Small intestine (tissue), 7 donors: ENCODE measurements around the gene BEST1. TPM values are rescaled to one million over a fixed set of nuclear protein-coding genes. Genes with fewer than 3 reads are reported as not detected.
A peak's percentile ranks its signal among the peaks of the same experiment; 100 is the strongest.

Source experiments
- DNase-seq, 2 donors: peaks; one replicate each; pipeline versions ENCODE4 v3.0.0 to v3.0.0-alpha.2; 2013
- FAIRE-seq: peaks from 2 replicates; lab custom pipeline; 2012; peaks lifted over from hg19 to GRCh38; lab: Jason Lieb, UNC
- H3K27ac ChIP-seq, 3 donors: one replicate each; pipeline ENCODE4 v1.5.1; 2013; ENCODE audit warnings: low read length in 2 of 3, mild to moderate bottlenecking in 2 of 3, control low read depth in 1 of 3, inconsistent platforms in 1 of 3, low read depth in 1 of 3, moderate library complexity in 1 of 3
- H3K27me3 ChIP-seq, 3 donors: one replicate each; pipeline ENCODE4 v1.6.1; 2013; ENCODE audit warnings: low read length in 3 of 3, inconsistent platforms in 1 of 3; ENCODE audit not compliant: control insufficient read depth in 3 of 3, insufficient read depth in 3 of 3
- H3K36me3 ChIP-seq, 3 donors: one replicate each; pipeline ENCODE4 v1.6.1; 2013; ENCODE audit warnings: low read length in 3 of 3, inconsistent platforms in 1 of 3, low read depth in 1 of 3, mild to moderate bottlenecking in 1 of 3, moderate library complexity in 1 of 3; ENCODE audit not compliant: control insufficient read depth in 3 of 3, insufficient read depth in 2 of 3
- H3K4me1 ChIP-seq, 3 donors: one replicate each; pipeline ENCODE4 v1.6.1; 2013; ENCODE audit warnings: low read length in 2 of 3, inconsistent platforms in 1 of 3, low read depth in 1 of 3, mild to moderate bottlenecking in 1 of 3, moderate library complexity in 1 of 3; ENCODE audit not compliant: control insufficient read depth in 3 of 3, insufficient read depth in 2 of 3
- H3K4me3 ChIP-seq, 3 donors: one replicate each; pipeline ENCODE4 v1.5.1; 2013; ENCODE audit warnings: low read length in 3 of 3, control low read depth in 1 of 3, inconsistent platforms in 1 of 3, low read depth in 1 of 3, mild to moderate bottlenecking in 1 of 3, moderate library complexity in 1 of 3
- H3K9me3 ChIP-seq, 2 donors: one replicate each; pipeline ENCODE4 v1.6.1; 2013; ENCODE audit warnings: low read depth in 1 of 2, low read length in 1 of 2; ENCODE audit not compliant: control insufficient read depth in 2 of 2, insufficient read depth in 1 of 2
- WGBS, 3 donors: extraction: QIAGEN DNeasy Blood & Tissue Kit; methylation state at CpG; one replicate each; pipeline ENCODE4 v1.1.7; 2013; 5-methylcytosine and 5-hydroxymethylcytosine counted together
- polyA plus RNA-seq, 4 donors: library from polyadenylated mRNA; stranded (reverse) in 3 of 4; unstranded in 1 of 4; fragments of 200-250 nt in 3 of 4; fragments of 120-200 nt in 1 of 4; gene quantifications; one replicate each; pipeline versions ENCODE4 v1.2.1 to v1.2.3, GENCODE V29; 2013
- donor health status: healthy with polysubstance abuse.
- donor health status: control.
- donor health status: control.
- donor health status: Bipolar disorder and iron deficiency.
- donor health status: healthy.

Gene BEST1
- polyA plus RNA-seq, 4 donors, result 2.7 to 4.7 (median 3.9) TPM

GRCh38 chr11:61906522-61906909, 43.6 kb upstream of the BEST1 start:
- WGBS, 3 donors, result 84 to 87% (median 84%) methylated on average over 14 of the region's 14 CpGs
- Histone ChIP-seq H3K4me3 (no peak overlapping the region), H3K27me3 (no peaks in the 10 kb centered on the region), H3K4me1 (peaks cover 0 to 31% (median 0%) of the 10 kb centered on the region in 3 donors), H3K27ac (no peak overlapping the region), H3K36me3 (peaks cover 0 to 65% (median 0%) of the 10 kb centered on the region in 3 donors), H3K9me3 (no peaks in the 10 kb centered on the region)
- FAIRE-seq (no peak), DNase-seq (no peak)

GRCh38 chr11:61907282-61907681, 42.9 kb upstream of the BEST1 start:
- H3K9me3 ChIP-seq, result no peaks in the 10 kb centered on the region
- no peaks in the 10 kb centered on the region for H3K27me3 ChIP-seq
- FAIRE-seq (no peak), DNase-seq (no peak)
- peaks cover 0 to 31% (median 0%) of the 10 kb centered on the region in 3 donors for H3K4me1 ChIP-seq
- no peak overlapping the region for H3K27ac ChIP-seq
- H3K4me3 ChIP-seq, result no peak overlapping the region
- 89 to 93% (median 92%) methylated on average over 18 to 19 of the region's 19 CpGs for WGBS, 3 donors
- peaks cover 0 to 67% (median 0%) of the 10 kb centered on the region in 3 donors for H3K36me3 ChIP-seq

GRCh38 chr11:61907871-61908729, 42.1 kb upstream of the BEST1 start:
- H3K9me3 ChIP-seq, result no peaks in the 10 kb centered on the region
- H3K36me3 ChIP-seq, result peaks cover 0 to 61% (median 0%) of the 10 kb centered on the region in 3 donors
- peaks cover 0 to 31% (median 0%) of the 10 kb centered on the region in 3 donors for H3K4me1 ChIP-seq
- no peak for FAIRE-seq
- DNase-seq, result no peak
- H3K4me3 ChIP-seq, result no peak overlapping the region
- 90 to 91% (median 90%) methylated on average over 21 of the region's 21 CpGs for WGBS, 3 donors
- H3K27me3 ChIP-seq, result no peaks in the 10 kb centered on the region
- no peak overlapping the region for H3K27ac ChIP-seq

- no peak overlapping the region for H3K4me3 ChIP-seq
- FAIRE-seq (no peak), DNase-seq (peak in 1 of 2 donors; percentile 67)
- no peaks in the 10 kb centered on the region for H3K27me3 ChIP-seq
- H3K4me1 ChIP-seq, result peaks cover 0 to 31% (median 0%) of the 10 kb centered on the region in 3 donors
- peak overlapping the region in 2 of 3 donors; percentile 17 to 44 for H3K27ac ChIP-seq
- no peaks in the 10 kb centered on the region for H3K9me3 ChIP-seq
- H3K36me3 ChIP-seq, result peaks cover 0 to 62% (median 0%) of the 10 kb centered on the region in 3 donors
- 59 to 76% (median 69%) methylated on average over 10 of the region's 10 CpGs for WGBS, 3 donors
Observed at GRCh38 chr11:61908730-61909316, 41.3 kb upstream of the BEST1 start.

GRCh38 chr11:61910187-61911127, 39.7 kb upstream of the BEST1 start:
- DNase-seq (no peak), FAIRE-seq (no peak)
- no peak overlapping the region for H3K4me3 ChIP-seq
- WGBS, 3 donors, result 80 to 95% (median 87%) methylated on average over 13 of the region's 13 CpGs
- peaks cover 0 to 16% (median 0%) of the 10 kb centered on the region in 3 donors for H3K4me1 ChIP-seq
- peak overlapping the region in 1 of 3 donors; percentile 8 for H3K27ac ChIP-seq
- peaks cover 0 to 46% (median 0%) of the 10 kb centered on the region in 3 donors for H3K36me3 ChIP-seq
- no peaks in the 10 kb centered on the region for H3K9me3 ChIP-seq
- no peaks in the 10 kb centered on the region for H3K27me3 ChIP-seq

- no peaks in the 10 kb centered on the region for H3K9me3 ChIP-seq
- H3K4me1 ChIP-seq, result peaks cover 0 to 13% (median 0%) of the 10 kb centered on the region in 3 donors
- DNase-seq (no peak), FAIRE-seq (no peak)
- H3K4me3 ChIP-seq, result no peak overlapping the region
- H3K27me3 ChIP-seq, result peaks cover 0 to under 1% (median 0%) of the 10 kb centered on the region in 3 donors
- peaks cover 0 to 38% (median 0%) of the 10 kb centered on the region in 3 donors for H3K36me3 ChIP-seq
- WGBS, 3 donors, result 77% methylated on average over 7 of the region's 7 CpGs
- peak overlapping the region in 1 of 3 donors; percentile 8 for H3K27ac ChIP-seq
Observed at GRCh38 chr11:61911128-61911700, 38.9 kb upstream of the BEST1 start.

- 74 to 85% (median 79%) methylated on average over 16 to 17 of the region's 17 CpGs for WGBS, 3 donors
- DNase-seq (no peak), FAIRE-seq (no peak)
- peaks cover 0 to 13% (median 0%) of the 10 kb centered on the region in 3 donors for H3K4me1 ChIP-seq
- H3K27me3 ChIP-seq, result peaks cover 0 to 7% (median 0%) of the 10 kb centered on the region in 3 donors
- peaks cover 0 to 31% (median 0%) of the 10 kb centered on the region in 3 donors for H3K36me3 ChIP-seq
- no peak overlapping the region for H3K27ac ChIP-seq
- no peaks in the 10 kb centered on the region for H3K9me3 ChIP-seq
- H3K4me3 ChIP-seq, result no peak overlapping the region
Observed at GRCh38 chr11:61911701-61912529, 38.2 kb upstream of the BEST1 start.
